ENCODE measurements around the gene DRICH1. TPM values are rescaled to one million over a fixed set of nuclear protein-coding genes. Genes with fewer than 3 reads are reported as not detected.
"Not testable (repeated sequence)": the region's sequence is repeated elsewhere in the genome, so short reads cannot be mapped to it uniquely, and the experiment has no call there.

DRICH1 gene
- total RNA-seq, 1 donor from 2014 or later = not detected

DNA sequence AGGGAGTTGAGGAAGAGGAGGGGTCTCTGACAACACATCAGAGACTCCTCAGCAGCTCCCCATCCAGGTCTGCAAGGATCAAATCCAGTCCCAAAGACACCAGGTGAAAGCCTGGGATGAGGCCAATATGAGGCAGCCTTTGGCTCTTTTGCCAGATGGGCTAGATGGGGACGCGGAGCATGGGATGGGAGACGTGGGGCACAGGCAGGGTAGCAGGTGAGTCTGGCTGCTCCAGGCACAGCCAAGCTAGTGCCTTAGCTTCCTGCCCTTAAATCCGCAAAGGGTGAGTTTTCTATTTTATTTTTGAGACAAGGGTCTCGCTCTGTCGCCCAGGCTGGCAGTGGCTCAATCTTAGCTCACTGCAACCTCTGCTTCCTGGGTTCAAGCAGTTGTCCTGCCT is 19.6 kb upstream of the DRICH1 start:
- intact Hi-C loops (cut with DNase I) = no loop called here
- H3K9me3 ChIP-seq = no peaks in the 10 kb centered on the region
- H3K27me3 ChIP-seq = no peaks in the 10 kb centered on the region
- TF ChIP-seq, protein P1, sequence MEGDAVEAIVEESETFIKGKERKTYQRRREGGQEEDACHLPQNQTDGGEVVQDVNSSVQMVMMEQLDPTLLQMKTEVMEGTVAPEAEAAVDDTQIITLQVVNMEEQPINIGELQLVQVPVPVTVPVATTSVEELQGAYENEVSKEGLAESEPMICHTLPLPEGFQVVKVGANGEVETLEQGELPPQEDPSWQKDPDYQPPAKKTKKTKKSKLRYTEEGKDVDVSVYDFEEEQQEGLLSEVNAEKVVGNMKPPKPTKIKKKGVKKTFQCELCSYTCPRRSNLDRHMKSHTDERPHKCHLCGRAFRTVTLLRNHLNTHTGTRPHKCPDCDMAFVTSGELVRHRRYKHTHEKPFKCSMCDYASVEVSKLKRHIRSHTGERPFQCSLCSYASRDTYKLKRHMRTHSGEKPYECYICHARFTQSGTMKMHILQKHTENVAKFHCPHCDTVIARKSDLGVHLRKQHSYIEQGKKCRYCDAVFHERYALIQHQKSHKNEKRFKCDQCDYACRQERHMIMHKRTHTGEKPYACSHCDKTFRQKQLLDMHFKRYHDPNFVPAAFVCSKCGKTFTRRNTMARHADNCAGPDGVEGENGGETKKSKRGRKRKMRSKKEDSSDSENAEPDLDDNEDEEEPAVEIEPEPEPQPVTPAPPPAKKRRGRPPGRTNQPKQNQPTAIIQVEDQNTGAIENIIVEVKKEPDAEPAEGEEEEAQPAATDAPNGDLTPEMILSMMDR (IDR thresholded peaks at IDR 0.05) = no peak
- DNase-seq (ENCODE audit: low spot score in 2 of 2) = no peak
- no peak overlapping the region for H3K4me3 ChIP-seq
- H3K4me1 ChIP-seq = no peaks in the 10 kb centered on the region
- no peak overlapping the region for H3K27ac ChIP-seq
- peaks cover 7 to 9% of the 10 kb centered on the region in 2 donors for H3K36me3 ChIP-seq

- no peaks in the 10 kb centered on the region for H3K27me3 ChIP-seq
- H3K36me3 ChIP-seq = peaks cover 5 to 9% of the 10 kb centered on the region in 2 donors
- intact Hi-C loops (cut with DNase I) = no loop called here
- no peak overlapping the region for H3K27ac ChIP-seq
- H3K4me3 ChIP-seq = no peak overlapping the region
- H3K9me3 ChIP-seq = no peaks in the 10 kb centered on the region
- H3K4me1 ChIP-seq = no peaks in the 10 kb centered on the region
- TF ChIP-seq, protein P1 (IDR thresholded peaks at IDR 0.05) = no peak
- DNase-seq (ENCODE audit: low spot score in 2 of 2) = no peak
Measured at GRCh38 chr22:23649071-23649501, 17.0 kb upstream of the DRICH1 start.

- H3K9me3 ChIP-seq; H3K4me3 ChIP-seq; H3K4me1 ChIP-seq; H3K27me3 ChIP-seq; intact Hi-C loops (cut with DNase I); H3K36me3 ChIP-seq; H3K27ac ChIP-seq: not testable (repeated sequence)
- peak in 1 of 2 donors; percentile 18 for DNase-seq (ENCODE audit: low spot score in 2 of 2)
Measured at GRCh38 chr22:23646526-23646925, 14.4 kb upstream of the DRICH1 start.

DNA sequence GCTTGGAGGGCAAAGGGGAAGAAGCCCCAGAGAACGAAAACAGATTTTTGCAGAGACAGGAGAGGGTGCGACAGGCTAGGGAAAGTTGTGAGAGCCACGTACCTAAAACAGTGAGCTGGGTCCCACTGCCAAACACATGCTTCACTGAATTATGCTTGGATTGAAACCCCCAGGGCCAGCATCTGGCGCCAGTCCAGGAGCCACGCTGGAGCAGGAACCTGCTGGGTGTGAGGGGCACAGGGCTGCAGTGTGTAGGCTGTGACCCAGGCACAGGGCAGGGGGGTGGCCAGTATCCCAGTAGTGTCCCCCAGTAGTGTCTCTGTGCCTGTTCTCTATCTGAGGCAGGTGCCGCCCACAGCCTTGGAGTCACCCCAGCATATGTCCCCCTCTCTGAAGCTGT is 8.1 kb upstream of the DRICH1 start:
- intact Hi-C loops (cut with DNase I); H3K36me3 ChIP-seq; DNase-seq (ENCODE audit: low spot score in 2 of 2); H3K4me1 ChIP-seq; H3K4me3 ChIP-seq; H3K9me3 ChIP-seq; H3K27me3 ChIP-seq; H3K27ac ChIP-seq: not testable (repeated sequence)

DNA sequence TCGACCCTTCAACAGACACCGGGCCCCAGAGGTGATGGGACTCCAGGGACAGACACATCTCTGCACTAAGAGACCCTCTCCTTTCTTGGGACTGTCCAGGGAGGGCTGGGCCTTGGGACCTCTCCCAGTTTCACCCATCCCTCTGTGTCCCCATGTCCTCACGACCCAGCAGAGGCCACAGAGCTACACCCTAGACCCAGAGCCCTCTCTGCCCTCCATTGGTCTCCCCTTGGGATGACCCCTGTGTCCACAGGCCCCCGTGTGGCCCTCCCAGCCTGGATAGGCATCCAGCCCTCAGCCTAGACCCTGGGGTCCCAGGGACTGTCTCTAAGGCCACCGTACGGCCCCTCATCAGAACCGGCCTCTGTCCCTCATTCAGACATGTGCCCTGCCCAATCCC is 7.5 kb upstream of the DRICH1 start:
- no peak overlapping the region for H3K4me3 ChIP-seq
- DNase-seq (ENCODE audit: low spot score in 2 of 2) = no peak
- TF ChIP-seq, protein P1 (IDR thresholded peaks at IDR 0.05) = no peak
- peaks cover 0 to 8% of the 10 kb centered on the region in 2 donors for H3K36me3 ChIP-seq
- H3K27ac ChIP-seq = no peak overlapping the region
- H3K9me3 ChIP-seq = no peaks in the 10 kb centered on the region
- H3K4me1 ChIP-seq = no peaks in the 10 kb centered on the region
- intact Hi-C loops (cut with DNase I) = no loop called here
- H3K27me3 ChIP-seq = no peaks in the 10 kb centered on the region

DNA sequence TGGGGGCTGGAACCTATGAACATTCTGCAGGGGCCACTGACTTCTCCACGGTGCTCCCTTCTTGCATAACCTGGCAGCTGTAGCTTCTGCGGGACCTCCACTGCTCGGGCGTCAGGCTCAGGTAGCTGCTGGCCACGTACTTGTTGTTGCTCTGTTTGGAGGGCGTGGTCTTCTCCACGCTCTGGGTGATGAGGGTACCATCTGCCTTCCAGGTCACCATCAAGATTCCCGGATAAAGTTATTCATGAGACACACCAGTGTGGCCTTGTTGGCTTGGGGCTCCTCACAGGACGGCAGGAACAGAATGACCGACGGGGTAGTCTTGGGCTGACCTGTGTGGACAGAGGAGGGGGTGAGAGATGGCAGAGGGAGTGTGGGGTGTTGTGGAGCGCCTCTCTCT is 6.5 kb upstream of the DRICH1 start:
- Histone ChIP-seq H3K9me3 (no peaks in the 10 kb centered on the region), H3K4me3 (no peak overlapping the region), H3K27ac (no peak overlapping the region), H3K36me3 (peaks cover 0 to 8% of the 10 kb centered on the region in 2 donors), H3K4me1 (no peaks in the 10 kb centered on the region), H3K27me3 (no peaks in the 10 kb centered on the region)
- intact Hi-C loops (cut with DNase I) = no loop called here
- DNase-seq (ENCODE audit: low spot score in 2 of 2) = no peak
- TF ChIP-seq, protein P1 (IDR thresholded peaks at IDR 0.05) = no peak

DNA sequence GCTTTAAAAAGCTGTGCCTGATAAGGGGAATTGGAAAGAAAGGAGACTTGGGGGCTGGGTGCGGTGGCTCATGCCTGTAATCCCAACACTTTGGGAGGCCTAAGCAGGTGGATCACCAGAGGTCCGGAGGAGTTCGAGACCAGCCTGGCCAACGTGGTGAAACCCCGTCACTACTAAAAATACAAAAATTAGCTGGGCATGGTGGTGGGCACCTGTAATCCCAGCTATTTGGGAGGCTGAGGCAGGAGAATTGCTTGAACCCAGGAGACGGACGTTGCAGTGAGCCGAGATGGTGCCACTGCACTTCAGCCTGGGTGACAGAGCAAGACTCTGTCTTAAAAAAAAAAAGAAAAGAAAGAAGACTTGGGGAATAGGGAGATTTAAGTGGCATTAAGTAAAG is 3.2 kb upstream of the DRICH1 start:
- DNase-seq (ENCODE audit: low spot score in 2 of 2); H3K4me3 ChIP-seq; H3K27me3 ChIP-seq; H3K4me1 ChIP-seq; H3K27ac ChIP-seq; H3K36me3 ChIP-seq; intact Hi-C loops (cut with DNase I); H3K9me3 ChIP-seq: not testable (repeated sequence)

DNA sequence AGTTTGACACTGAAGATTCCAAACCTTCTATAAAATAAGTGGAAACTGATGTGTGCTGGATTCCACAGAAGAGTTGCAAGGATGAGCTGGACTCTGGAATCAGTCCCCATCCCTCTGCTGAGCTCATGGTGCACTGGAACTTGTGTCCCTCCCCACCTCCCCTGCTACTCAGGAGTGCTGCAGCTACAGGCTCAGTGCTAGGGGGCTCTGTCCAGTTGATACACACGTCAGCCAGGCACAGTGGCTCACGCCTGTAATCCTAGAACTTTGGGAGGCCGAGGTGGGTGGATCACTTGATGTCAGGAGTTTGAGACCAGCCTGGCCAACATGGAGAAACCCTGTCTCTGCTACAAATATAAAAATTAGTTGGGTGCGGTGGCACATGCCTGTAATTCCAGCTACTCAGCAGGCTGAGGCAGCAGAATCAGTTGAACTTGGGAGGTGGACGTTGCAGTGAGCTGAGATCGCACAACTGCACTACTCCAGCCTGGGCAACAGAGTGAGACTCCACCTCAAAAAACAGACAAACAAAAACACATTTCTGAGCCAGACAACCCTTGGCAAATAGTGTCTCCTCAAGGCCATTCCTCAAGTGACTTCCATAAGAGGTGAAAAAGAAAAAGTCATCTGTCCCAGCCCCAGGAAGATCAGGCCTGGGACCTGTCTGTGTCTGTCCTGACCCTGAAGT is 3.9 kb downstream of the DRICH1 start:
- H3K36me3 ChIP-seq; H3K4me3 ChIP-seq; intact Hi-C loops (cut with DNase I); H3K27me3 ChIP-seq; H3K9me3 ChIP-seq; DNase-seq (ENCODE audit: low spot score in 2 of 2); H3K4me1 ChIP-seq; H3K27ac ChIP-seq: not testable (repeated sequence)
